Peyer's patch (tissue), 4 donors: ENCODE data around the gene ZNF582. TPM values are rescaled to one million over a fixed set of nuclear protein-coding genes. Genes with fewer than 3 reads are reported as not detected.

Experiments
- DNase-seq, 3 donors: peaks; one replicate each; pipeline ENCODE4 v3.0.0-alpha.2; 2017 to 2019
- H3K27ac ChIP-seq, 4 donors: fragments of 200-600 bp; sonication (generic); one replicate each; pipeline ENCODE4 v1.5.1; 2016 to 2019
- H3K27me3 ChIP-seq, 2 donors: fragments of 200-600 bp; sonication (generic); one replicate each; pipeline ENCODE4 v1.5.1; 2019
- H3K36me3 ChIP-seq, 3 donors: fragments of 200-600 bp; sonication (generic); one replicate each; pipeline ENCODE4 v1.5.1; 2016 to 2019
- H3K4me1 ChIP-seq, 4 donors: fragments of 200-600 bp; sonication (generic); one replicate each; pipeline ENCODE4 v1.5.1; 2016 to 2019
- H3K4me3 ChIP-seq, 4 donors: fragments of 200-600 bp; sonication (generic); 1 replicate in 3 of 4; 2 replicates in 1 of 4; pipeline ENCODE4 v1.5.1; 2016 to 2019; ENCODE audit warnings: mild to moderate bottlenecking in 1 of 4
- H3K9me3 ChIP-seq, 4 donors: fragments of 200-600 bp; sonication (generic); one replicate each; pipeline ENCODE4 v1.5.1; 2016 to 2019; ENCODE audit warnings: mild to moderate bottlenecking in 1 of 4
- POLR2A ChIP-seq, 2 donors: fragments of 450-650 bp; IDR thresholded peaks; one replicate each; pipeline ENCODE4 v1.5.1; 2017; ENCODE audit warnings: antibody characterized with exemption in 2 of 2, mild to moderate bottlenecking in 2 of 2, moderate library complexity in 2 of 2
- total RNA-seq, 4 donors: library from RNA; depleted of rRNA; stranded (reverse); fragments of >200 nt; gene quantifications; one replicate each; pipeline ENCODE4 v1.1.0, GENCODE V29; 2016
- TF ChIP-seq, protein P1 (sequence below), 6 experiments: fragments of 450-650 bp in 4 of 6; fragments of 200-600 bp in 2 of 6; sonication (generic) in 1 of 6; IDR thresholded peaks; one replicate each; pipeline ENCODE4 v1.5.1; 2017 to 2019; ENCODE audit warnings: antibody characterized with exemption in 6 of 6, mild to moderate bottlenecking in 3 of 6, moderate library complexity in 1 of 6

ZNF582 gene
- total RNA-seq, 4 donors from 2014 or later = 1.9 to 10.7 (median 3.0) TPM

DNA sequence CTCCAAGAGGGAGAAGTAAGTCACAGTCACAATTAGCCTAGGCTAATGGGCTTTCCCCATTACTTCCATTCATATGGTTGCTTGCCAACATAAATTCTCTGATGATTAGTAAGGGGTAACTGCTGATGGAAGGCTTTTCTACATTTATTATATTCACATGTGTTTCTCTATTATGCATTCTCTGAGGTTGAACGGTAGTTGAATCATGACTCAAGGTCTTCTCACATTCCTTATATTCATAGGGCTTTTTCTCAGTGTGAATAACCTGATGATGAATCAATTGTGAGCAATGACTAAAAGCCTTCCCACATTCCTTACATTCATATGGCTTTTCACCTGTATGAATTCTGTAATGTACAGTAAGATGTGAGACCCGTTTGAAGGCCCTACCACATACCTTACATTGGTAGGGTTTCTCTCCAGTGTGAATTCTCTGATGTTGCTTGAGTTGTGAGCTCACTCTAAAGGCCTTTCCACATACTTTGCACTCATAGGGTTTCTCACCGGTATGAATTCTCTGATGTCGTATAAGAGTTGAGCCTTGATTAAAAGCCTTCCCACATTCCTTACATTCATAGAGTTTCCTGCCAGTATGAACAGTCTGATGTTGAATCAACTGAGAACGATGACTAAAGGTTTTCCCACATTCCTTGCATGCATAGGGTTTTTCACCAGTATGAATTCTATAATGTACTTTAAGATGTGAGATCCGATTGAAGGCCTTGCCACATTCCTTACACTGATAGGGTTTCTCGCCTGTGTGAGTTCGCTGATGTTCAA lies 9.3 kb downstream of the ZNF582 start:
- Histone ChIP-seq H3K36me3 (peaks cover 0 to 9% (median 0%) of the 10 kb centered on the region in 3 donors), H3K9me3 (peaks cover 0 to 35% (median 0%) of the 10 kb centered on the region in 4 donors), H3K4me1 (no peaks in the 10 kb centered on the region), H3K27me3 (no peaks in the 10 kb centered on the region), H3K27ac (no peak overlapping the region), H3K4me3 (no peak overlapping the region)
- no peak for TF ChIP-seq POLR2A (IDR thresholded peaks at IDR 0.05)
- TF ChIP-seq, protein P1, sequence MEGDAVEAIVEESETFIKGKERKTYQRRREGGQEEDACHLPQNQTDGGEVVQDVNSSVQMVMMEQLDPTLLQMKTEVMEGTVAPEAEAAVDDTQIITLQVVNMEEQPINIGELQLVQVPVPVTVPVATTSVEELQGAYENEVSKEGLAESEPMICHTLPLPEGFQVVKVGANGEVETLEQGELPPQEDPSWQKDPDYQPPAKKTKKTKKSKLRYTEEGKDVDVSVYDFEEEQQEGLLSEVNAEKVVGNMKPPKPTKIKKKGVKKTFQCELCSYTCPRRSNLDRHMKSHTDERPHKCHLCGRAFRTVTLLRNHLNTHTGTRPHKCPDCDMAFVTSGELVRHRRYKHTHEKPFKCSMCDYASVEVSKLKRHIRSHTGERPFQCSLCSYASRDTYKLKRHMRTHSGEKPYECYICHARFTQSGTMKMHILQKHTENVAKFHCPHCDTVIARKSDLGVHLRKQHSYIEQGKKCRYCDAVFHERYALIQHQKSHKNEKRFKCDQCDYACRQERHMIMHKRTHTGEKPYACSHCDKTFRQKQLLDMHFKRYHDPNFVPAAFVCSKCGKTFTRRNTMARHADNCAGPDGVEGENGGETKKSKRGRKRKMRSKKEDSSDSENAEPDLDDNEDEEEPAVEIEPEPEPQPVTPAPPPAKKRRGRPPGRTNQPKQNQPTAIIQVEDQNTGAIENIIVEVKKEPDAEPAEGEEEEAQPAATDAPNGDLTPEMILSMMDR (IDR thresholded peaks at IDR 0.05) = no peak
- no peak for DNase-seq

DNA sequence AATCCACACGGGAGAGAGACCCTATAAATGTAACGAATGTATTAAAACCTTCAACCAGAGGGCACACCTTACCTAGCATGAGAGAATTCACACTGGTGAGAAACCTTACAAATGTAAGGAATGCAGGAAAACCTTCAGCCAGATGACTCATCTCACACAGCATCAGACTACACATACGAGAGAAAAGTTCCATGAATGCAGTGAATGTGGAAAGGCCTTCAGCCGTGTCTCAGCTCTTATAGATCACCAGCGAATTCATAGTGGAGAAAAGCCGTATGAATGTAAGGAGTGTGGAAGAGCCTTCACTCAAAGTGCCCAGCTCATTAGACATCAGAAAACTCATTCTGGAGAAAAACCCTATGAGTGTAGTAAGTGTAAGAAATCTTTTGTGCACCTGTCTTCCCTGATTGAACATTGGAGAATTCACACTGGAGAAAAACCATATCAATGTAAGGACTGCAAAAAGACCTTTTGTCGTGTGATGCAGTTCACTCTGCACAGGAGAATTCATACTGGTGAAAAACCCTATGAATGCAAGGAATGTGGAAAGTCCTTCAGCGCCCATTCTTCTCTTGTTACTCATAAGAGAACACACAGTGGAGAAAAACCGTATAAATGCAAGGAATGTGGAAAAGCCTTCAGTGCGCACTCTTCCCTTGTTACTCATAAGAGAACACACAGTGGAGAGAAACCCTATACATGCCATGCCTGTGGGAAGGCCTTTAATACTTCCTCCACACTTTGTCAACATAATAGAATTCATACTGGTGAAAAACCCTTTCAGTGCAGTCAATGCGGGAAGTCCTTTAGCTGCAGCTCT lies 16.0 kb downstream of the ZNF582 start:
- Histone ChIP-seq H3K4me1 (no peaks in the 10 kb centered on the region), H3K4me3 (no peak overlapping the region), H3K27me3 (no peaks in the 10 kb centered on the region), H3K9me3 (peaks cover 0 to 58% (median 4%) of the 10 kb centered on the region in 4 donors), H3K36me3 (peaks cover 0 to 55% (median 0%) of the 10 kb centered on the region in 3 donors), H3K27ac (no peak overlapping the region)
- TF ChIP-seq, protein P1 (IDR thresholded peaks at IDR 0.05) = no peak
- no peak for TF ChIP-seq POLR2A (IDR thresholded peaks at IDR 0.05)
- DNase-seq = no peak

DNA sequence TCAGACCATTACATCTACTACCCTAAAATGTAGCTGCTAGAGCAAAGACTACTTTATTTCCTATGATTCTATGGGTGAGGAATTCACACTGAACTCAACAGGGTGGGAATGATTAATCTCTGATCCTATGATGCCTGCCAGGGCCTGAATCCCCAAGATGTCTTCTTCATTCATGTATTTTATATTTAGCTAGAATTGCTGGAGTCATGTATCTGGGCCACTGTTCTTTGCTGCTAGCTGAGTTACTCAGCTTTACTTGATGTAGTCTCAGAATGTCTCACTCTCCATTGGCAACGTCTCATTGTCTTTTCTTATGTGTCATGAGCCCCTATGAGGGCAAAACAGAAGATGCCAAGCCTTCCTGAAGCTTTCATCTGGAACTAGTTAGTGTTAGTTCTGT lies 21.1 kb downstream of the ZNF582 start:
- no peak overlapping the region for H3K27ac ChIP-seq
- H3K9me3 ChIP-seq = peaks cover 0 to 30% (median 1%) of the 10 kb centered on the region in 4 donors
- no peaks in the 10 kb centered on the region for H3K27me3 ChIP-seq
- no peaks in the 10 kb centered on the region for H3K4me1 ChIP-seq
- TF ChIP-seq, protein P1 (IDR thresholded peaks at IDR 0.05) = no peak
- no peak for TF ChIP-seq POLR2A (IDR thresholded peaks at IDR 0.05)
- no peak overlapping the region for H3K4me3 ChIP-seq
- peaks cover 0 to 40% (median 0%) of the 10 kb centered on the region in 3 donors for H3K36me3 ChIP-seq
- DNase-seq = no peak

DNA sequence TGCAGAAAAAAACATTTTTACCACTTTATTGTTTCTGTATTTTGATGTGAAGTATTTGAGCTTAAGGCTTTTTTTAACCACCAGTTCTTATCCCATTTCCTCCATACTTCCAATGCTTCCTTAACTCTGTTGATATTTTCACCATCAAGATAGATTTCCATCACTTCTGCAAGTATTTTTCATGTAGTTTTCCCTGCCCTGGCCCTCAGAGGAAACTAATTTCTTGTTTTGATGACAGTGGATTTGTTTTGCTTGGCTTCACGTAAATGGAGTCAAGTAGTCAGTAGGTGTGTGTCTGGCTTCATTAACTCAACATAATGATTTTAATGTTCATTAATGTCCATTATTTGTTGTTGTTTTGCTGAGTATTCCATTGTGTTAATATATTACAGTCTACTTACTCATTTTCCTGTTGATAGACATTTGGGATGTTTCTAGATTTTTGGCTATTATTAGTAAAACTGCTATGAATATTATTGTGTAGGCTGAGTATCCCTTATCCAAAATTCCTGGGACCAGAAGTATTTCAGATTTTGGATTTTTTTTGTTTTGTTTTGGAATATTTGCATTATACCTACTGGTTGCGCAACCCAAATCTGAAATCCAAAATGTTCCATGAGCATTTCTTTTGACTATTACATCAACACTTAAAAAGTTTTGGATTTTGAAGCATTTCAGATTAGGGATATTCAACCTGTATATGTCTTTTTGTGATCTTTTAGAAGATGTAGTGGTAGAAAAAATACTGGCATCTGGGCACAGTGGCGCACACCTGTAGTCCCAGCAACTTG lies 23.3 kb downstream of the ZNF582 start:
- no peaks in the 10 kb centered on the region for H3K27me3 ChIP-seq
- TF ChIP-seq, protein P1 (IDR thresholded peaks at IDR 0.05) = no peak
- no peak for TF ChIP-seq POLR2A (IDR thresholded peaks at IDR 0.05)
- H3K4me3 ChIP-seq = no peak overlapping the region
- peaks cover 0 to 18% (median 0%) of the 10 kb centered on the region in 3 donors for H3K36me3 ChIP-seq
- H3K9me3 ChIP-seq = peaks cover 0 to 13% (median 0%) of the 10 kb centered on the region in 4 donors
- H3K27ac ChIP-seq = no peak overlapping the region
- no peak for DNase-seq
- no peaks in the 10 kb centered on the region for H3K4me1 ChIP-seq
